ENCODE data around the gene HMOX1.

DNA sequence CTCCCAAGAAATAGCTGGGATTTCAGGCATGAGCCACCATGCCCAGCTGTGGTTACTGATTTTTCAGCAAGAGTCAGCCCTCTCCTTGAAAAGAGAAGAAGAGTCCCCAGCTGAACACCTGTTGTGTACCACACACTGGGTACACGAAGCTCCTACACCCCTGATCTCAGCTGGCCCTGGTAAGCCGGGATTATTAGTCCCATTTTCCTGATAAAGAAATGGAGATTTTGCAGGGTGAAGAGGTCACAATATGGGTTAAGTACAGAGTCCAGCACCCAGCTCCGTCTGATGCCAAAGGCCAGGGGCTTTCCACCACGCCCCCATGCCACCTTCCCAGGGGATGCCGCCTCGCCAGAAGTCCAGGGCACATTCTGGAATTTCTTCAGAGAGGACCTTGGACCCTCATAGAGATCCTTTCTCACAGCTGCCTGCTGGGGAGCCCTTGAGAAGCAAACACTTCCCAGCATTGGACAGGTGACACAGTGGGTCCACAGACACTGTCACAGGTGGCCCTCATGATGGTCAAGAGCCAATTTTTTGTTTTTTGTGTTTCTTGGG lies 19.8 kb upstream of the HMOX1 start:
- TF ChIP-seq, protein P1, sequence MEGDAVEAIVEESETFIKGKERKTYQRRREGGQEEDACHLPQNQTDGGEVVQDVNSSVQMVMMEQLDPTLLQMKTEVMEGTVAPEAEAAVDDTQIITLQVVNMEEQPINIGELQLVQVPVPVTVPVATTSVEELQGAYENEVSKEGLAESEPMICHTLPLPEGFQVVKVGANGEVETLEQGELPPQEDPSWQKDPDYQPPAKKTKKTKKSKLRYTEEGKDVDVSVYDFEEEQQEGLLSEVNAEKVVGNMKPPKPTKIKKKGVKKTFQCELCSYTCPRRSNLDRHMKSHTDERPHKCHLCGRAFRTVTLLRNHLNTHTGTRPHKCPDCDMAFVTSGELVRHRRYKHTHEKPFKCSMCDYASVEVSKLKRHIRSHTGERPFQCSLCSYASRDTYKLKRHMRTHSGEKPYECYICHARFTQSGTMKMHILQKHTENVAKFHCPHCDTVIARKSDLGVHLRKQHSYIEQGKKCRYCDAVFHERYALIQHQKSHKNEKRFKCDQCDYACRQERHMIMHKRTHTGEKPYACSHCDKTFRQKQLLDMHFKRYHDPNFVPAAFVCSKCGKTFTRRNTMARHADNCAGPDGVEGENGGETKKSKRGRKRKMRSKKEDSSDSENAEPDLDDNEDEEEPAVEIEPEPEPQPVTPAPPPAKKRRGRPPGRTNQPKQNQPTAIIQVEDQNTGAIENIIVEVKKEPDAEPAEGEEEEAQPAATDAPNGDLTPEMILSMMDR (IDR thresholded peaks at IDR 0.05) = no peak
- no peak for TF ChIP-seq POLR2A (IDR thresholded peaks at IDR 0.05)
